IMR-90 (cell line): ENCODE results near the gene EPB41L4A. TPM values are rescaled to one million over a fixed set of nuclear protein-coding genes. Genes with fewer than 3 reads are reported as not detected.

Experiments
- ATAC-seq: fragments of 200-7000 bp; cut with Tn5 transposase; 2 replicates; pipeline ENCODE4 v1.9.1; 2020; ENCODE audit warnings: low read depth, mild to moderate bottlenecking, moderate library complexity
- BruUV-seq: library from RNA; stranded (reverse); fragments of 400-500 nt; replicated peaks from 2 replicates; lab custom pipeline; 2021; lab: Mats Ljungman, UMichigan
- CTCF ChIA-PET: fragments of 300-600 bp; formaldehyde crosslinking; extraction: SDS; loops from one replicate; lab custom pipeline; 2021; ENCODE audit warnings: antibody characterized with exemption; lab: Yijun Ruan, JAX
- POLR2A ChIA-PET: fragments of 300-600 bp; sonication (Branson Sonifier 250); formaldehyde crosslinking; loops from one replicate; lab custom pipeline; 2022; ENCODE audit warnings: antibody characterized with exemption; ENCODE audit not compliant: unreplicated experiment; lab: Charles Lee
- DNase-seq: peaks from one replicate; pipeline ENCODE4 v3.0.0; 2013
- H2AFZ ChIP-seq: replicated peaks from 2 replicates; pipeline ENCODE3; 2013; ENCODE audit warnings: low read length, mild to moderate bottlenecking; ENCODE audit not compliant: poor library complexity
- H2AK5ac ChIP-seq: 2 replicates; pipeline ENCODE4 v1.6.1; 2013; ENCODE audit warnings: low read depth, low read length, inconsistent platforms
- H2AK9ac ChIP-seq: replicated peaks from 2 replicates; pipeline ENCODE3; 2013; ENCODE audit warnings: mild to moderate bottlenecking, low read depth, low read length, moderate library complexity; ENCODE audit not compliant: poor library complexity
- H2BK120ac ChIP-seq: 2 replicates; pipeline ENCODE4 v1.6.1; 2013; ENCODE audit warnings: low read depth, low read length, inconsistent platforms
- H2BK15ac ChIP-seq: 3 replicates; pipeline ENCODE4 v1.6.1; 2013; ENCODE audit warnings: low read depth, low read length, inconsistent platforms
- H2BK20ac ChIP-seq: 2 replicates; pipeline ENCODE4 v1.6.1; 2013; ENCODE audit warnings: low read depth, mild to moderate bottlenecking, inconsistent platforms, low read length, moderate library complexity
- H2BK5ac ChIP-seq: 2 replicates; pipeline ENCODE4 v1.6.1; 2013; ENCODE audit warnings: mild to moderate bottlenecking, low read depth, low read length, inconsistent platforms; ENCODE audit not compliant: poor library complexity, severe bottlenecking
- H3K14ac ChIP-seq: replicated peaks from 2 replicates; pipeline ENCODE4 v1.6.1; 2013; ENCODE audit warnings: low read depth, low read length, inconsistent platforms
- H3K18ac ChIP-seq: 2 replicates; pipeline ENCODE4 v1.6.1; 2013; ENCODE audit warnings: low read depth, low read length, control low read depth
- H3K23ac ChIP-seq: 2 replicates; pipeline ENCODE4 v1.6.1; 2013; ENCODE audit warnings: low read depth, low read length, inconsistent platforms
- H3K27ac ChIP-seq: 2 replicates; pipeline ENCODE4 v1.5.1; 2013; ENCODE audit warnings: mild to moderate bottlenecking, control low read depth, low read length; ENCODE audit not compliant: insufficient read depth
- H3K27me3 ChIP-seq: 2 replicates; pipeline ENCODE4 v1.6.1; 2013; ENCODE audit warnings: low read length; ENCODE audit not compliant: control insufficient read depth, insufficient read depth
- H3K36me3 ChIP-seq: 2 replicates; pipeline ENCODE4 v1.6.1; 2013; ENCODE audit warnings: low read length, mixed read lengths; ENCODE audit not compliant: control insufficient read depth, insufficient read depth
- H3K4ac ChIP-seq: 2 replicates; pipeline ENCODE4 v1.6.1; 2013; ENCODE audit warnings: low read depth, low read length, inconsistent platforms
- H3K4me1 ChIP-seq: 2 replicates; pipeline ENCODE4 v1.6.1; 2013; ENCODE audit warnings: low read length, mixed read lengths; ENCODE audit not compliant: control insufficient read depth, insufficient read depth
- H3K4me2 ChIP-seq: 2 replicates; pipeline ENCODE4 v1.6.1; 2013; ENCODE audit warnings: low read depth, mild to moderate bottlenecking, control low read depth, low read length, moderate library complexity
- H3K4me3 ChIP-seq: 2 replicates; pipeline ENCODE4 v1.5.1; 2013; ENCODE audit warnings: low read depth, mild to moderate bottlenecking, control low read depth, low read length, moderate library complexity; ENCODE audit not compliant: insufficient read depth
- H3K56ac ChIP-seq: 2 replicates; pipeline ENCODE4 v1.6.1; 2013; ENCODE audit warnings: low read length, inconsistent platforms; ENCODE audit not compliant: insufficient read depth; ENCODE audit errors: extremely low read depth
- H3K79me1 ChIP-seq, 2 experiments: 2 replicates each; pipeline ENCODE4 v1.6.1; 2013; ENCODE audit warnings: low read length in 2 of 2, inconsistent platforms in 1 of 2, low read depth in 1 of 2
- H3K9ac ChIP-seq: 2 replicates; pipeline ENCODE4 v1.6.1; 2013; ENCODE audit warnings: low read depth, low read length, control low read depth
- H3K9me1 ChIP-seq: 2 replicates; pipeline ENCODE4 v1.6.1; 2013; ENCODE audit warnings: low read length, inconsistent platforms; ENCODE audit not compliant: insufficient read depth
- H3K9me3 ChIP-seq: 2 replicates; pipeline ENCODE4 v1.6.1; 2013; ENCODE audit warnings: low read length; ENCODE audit not compliant: control insufficient read depth, insufficient read depth
- H4K20me1 ChIP-seq: 2 replicates; pipeline ENCODE4 v1.6.1; 2013; ENCODE audit warnings: low read length, inconsistent platforms; ENCODE audit not compliant: insufficient read depth
- H4K5ac ChIP-seq: 2 replicates; pipeline ENCODE4 v1.6.1; 2013; ENCODE audit warnings: mild to moderate bottlenecking, low read depth, low read length, control low read depth
- H4K8ac ChIP-seq, 2 experiments: 2 replicates each; pipeline ENCODE4 v1.6.1; 2013; ENCODE audit warnings: low read depth in 2 of 2, low read length in 2 of 2, control low read depth in 1 of 2, inconsistent platforms in 1 of 2
- H4K91ac ChIP-seq: 2 replicates; pipeline ENCODE4 v1.6.1; 2013; ENCODE audit warnings: low read depth, low read length, inconsistent platforms; ENCODE audit not compliant: insufficient read depth
- BHLHE40 ChIP-seq: fragments of 150-350 bp; IDR thresholded peaks from 2 replicates; pipeline ENCODE4 v1.6.1; 2016; ENCODE audit warnings: mild to moderate bottlenecking, low read depth, low read length
- CEBPB ChIP-seq: IDR thresholded peaks from 2 replicates; pipeline ENCODE4 v1.6.1; 2012; ENCODE audit warnings: low read depth, low read length, improper control_type of control experiment
- CHD1 ChIP-seq: IDR thresholded peaks from 2 replicates; pipeline ENCODE4 v1.6.1; 2012; ENCODE audit warnings: low read depth, low read length, improper control_type of control experiment
- FOS ChIP-seq: fragments of 150-350 bp; IDR thresholded peaks from 2 replicates; pipeline ENCODE4 v1.6.1; 2016; ENCODE audit warnings: low read depth, low read length
- MAZ ChIP-seq: IDR thresholded peaks from 2 replicates; pipeline ENCODE4 v1.6.1; 2012; ENCODE audit warnings: low read depth, mild to moderate bottlenecking, low read length, improper control_type of control experiment, moderate library complexity, borderline replicate concordance
- NFE2L2 ChIP-seq: fragments of 150-350 bp; IDR thresholded peaks from 2 replicates; pipeline ENCODE4 v1.6.1; 2016; ENCODE audit warnings: low read depth, mild to moderate bottlenecking, low read length
- RAD21 ChIP-seq: IDR thresholded peaks from 2 replicates; pipeline ENCODE4 v1.6.1; 2012; ENCODE audit warnings: low read length, improper control_type of control experiment
- RCOR1 ChIP-seq: IDR thresholded peaks from 2 replicates; pipeline ENCODE4 v1.6.1; 2012; ENCODE audit warnings: mild to moderate bottlenecking, low read length, improper control_type of control experiment; ENCODE audit not compliant: insufficient replicate concordance
- RFX5 ChIP-seq: IDR thresholded peaks from 2 replicates; pipeline ENCODE4 v1.8.0; 2012; ENCODE audit warnings: low read depth, mild to moderate bottlenecking, low read length, moderate library complexity
- SMC3 ChIP-seq: fragments of 150-350 bp; IDR thresholded peaks from 2 replicates; pipeline ENCODE4 v1.6.1; 2016; ENCODE audit warnings: low read depth, mild to moderate bottlenecking, antibody characterized with exemption, low read length, moderate library complexity
- WGBS, 2 experiments: methylation state at CpG; one replicate each; pipeline versions ENCODE4 v1.1.5 to v1.1.7; 2013; ENCODE audit warnings: missing lambda C conversion rate in 2 of 2; ENCODE audit not compliant: insufficient read length in 1 of 2; ENCODE audit errors: extremely low coverage in 2 of 2; 5-methylcytosine and 5-hydroxymethylcytosine counted together
- dilution Hi-C: fragments of 300-500 bp; cut with HindIII; formaldehyde crosslinking; loops from one replicate; pipeline ENCODE4 v1.14.3; 2018; ENCODE audit warnings: low sequenced_read_pairs; ENCODE audit not compliant: unreplicated experiment
- in situ Hi-C: fragments of 300-500 bp; cut with MboI; formaldehyde crosslinking; loops from 3 replicates; pipeline ENCODE4 v1.14.3; 2019; ENCODE audit warnings: low sequenced_read_pairs, inconsistent platforms, mixed read lengths
- intact Hi-C: fragments of 100-400 bp; cut with micrococcal nuclease; formaldehyde crosslinking; loops from 2 replicates; pipeline ENCODE4 v1.10.0; 2022
- polyA plus RNA-seq, 3 experiments: library from polyadenylated mRNA; depleted of rRNA; stranded (reverse); fragments of >200 nt; gene quantifications; 2 replicates each; pipeline ENCODE4 v1.2.3, GENCODE V29; 2012; ENCODE audit warnings: low replicate concordance in 1 of 3
- total RNA-seq: library from RNA; depleted of rRNA; stranded (reverse); fragments of >200 nt; gene quantifications from 2 replicates; pipeline ENCODE4 v1.2.3, GENCODE V29; 2012
- TF ChIP-seq, protein P1 (sequence below): conservative IDR thresholded peaks from 2 replicates; pipeline ENCODE4 v1.5.1; 2012; ENCODE audit warnings: mild to moderate bottlenecking, low read depth, low read length, improper control_type of control experiment
- TF ChIP-seq, protein P2 (sequence below): fragments of 150-350 bp; IDR thresholded peaks from 2 replicates; pipeline ENCODE4 v1.6.1; 2017; ENCODE audit warnings: mild to moderate bottlenecking, antibody characterized with exemption, low read length, low read depth

EPB41L4A gene
- total and polyA plus RNA-seq, 2 of the 4 experiments (the other 2 are of a cell fraction), result under 0.01 to 0.02 TPM

DNA sequence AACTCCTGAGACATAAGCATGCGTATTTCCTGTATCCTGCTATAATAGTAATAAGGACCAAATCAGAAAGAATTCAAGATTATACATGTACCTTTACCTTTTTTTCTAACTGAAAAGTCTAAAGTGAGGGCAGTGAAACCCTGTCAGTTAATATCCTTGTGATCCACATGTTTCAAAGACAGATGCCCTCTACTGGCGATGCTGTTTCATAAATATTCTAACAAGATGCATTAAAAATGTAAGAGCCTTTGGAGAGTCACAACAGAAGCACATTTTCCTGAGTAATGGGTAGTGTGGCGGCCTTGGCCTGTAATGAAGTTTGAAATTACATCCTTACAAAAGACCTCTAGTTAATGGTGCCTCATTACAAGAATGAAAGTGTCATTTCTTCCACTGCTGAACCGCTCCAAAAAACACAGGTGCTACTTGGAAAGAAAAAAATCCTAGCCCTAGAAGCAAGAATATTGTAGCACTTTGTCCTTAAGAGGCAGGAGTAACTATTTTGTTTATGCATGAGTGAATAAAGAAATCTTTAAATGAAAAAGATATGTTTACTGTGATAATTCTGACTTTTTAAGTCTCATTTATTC is 232.6 kb downstream of the EPB41L4A start:
- dilution Hi-C loops (no loop called here), in situ Hi-C loops (no loop called here), intact Hi-C loops (no loop called here)
- H3K9me3 ChIP-seq, result no peaks in the 10 kb centered on the region
- H2AK5ac ChIP-seq, result no peak overlapping the region
- no peak overlapping the region for H3K14ac ChIP-seq
- no peak overlapping the region for H3K9ac ChIP-seq
- no peak overlapping the region for H2AFZ ChIP-seq
- TF ChIP-seq RAD21 (peak; percentile 33; the same call in 1 of the 2 replicates), CEBPB (no peak), NFE2L2 (no peak), BHLHE40 (no peak), MAZ (no peak), CHD1 (no peak), SMC3 (peak; percentile 38; the same call in 1 of the 2 replicates), RFX5 (no peak), RCOR1 (no peak), FOS (no peak)
- TF ChIP-seq, protein P1, sequence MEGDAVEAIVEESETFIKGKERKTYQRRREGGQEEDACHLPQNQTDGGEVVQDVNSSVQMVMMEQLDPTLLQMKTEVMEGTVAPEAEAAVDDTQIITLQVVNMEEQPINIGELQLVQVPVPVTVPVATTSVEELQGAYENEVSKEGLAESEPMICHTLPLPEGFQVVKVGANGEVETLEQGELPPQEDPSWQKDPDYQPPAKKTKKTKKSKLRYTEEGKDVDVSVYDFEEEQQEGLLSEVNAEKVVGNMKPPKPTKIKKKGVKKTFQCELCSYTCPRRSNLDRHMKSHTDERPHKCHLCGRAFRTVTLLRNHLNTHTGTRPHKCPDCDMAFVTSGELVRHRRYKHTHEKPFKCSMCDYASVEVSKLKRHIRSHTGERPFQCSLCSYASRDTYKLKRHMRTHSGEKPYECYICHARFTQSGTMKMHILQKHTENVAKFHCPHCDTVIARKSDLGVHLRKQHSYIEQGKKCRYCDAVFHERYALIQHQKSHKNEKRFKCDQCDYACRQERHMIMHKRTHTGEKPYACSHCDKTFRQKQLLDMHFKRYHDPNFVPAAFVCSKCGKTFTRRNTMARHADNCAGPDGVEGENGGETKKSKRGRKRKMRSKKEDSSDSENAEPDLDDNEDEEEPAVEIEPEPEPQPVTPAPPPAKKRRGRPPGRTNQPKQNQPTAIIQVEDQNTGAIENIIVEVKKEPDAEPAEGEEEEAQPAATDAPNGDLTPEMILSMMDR, result peak; percentile 55
- TF ChIP-seq, protein P2, sequence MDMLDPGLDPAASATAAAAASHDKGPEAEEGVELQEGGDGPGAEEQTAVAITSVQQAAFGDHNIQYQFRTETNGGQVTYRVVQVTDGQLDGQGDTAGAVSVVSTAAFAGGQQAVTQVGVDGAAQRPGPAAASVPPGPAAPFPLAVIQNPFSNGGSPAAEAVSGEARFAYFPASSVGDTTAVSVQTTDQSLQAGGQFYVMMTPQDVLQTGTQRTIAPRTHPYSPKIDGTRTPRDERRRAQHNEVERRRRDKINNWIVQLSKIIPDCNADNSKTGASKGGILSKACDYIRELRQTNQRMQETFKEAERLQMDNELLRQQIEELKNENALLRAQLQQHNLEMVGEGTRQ, result no peak
- H3K4ac ChIP-seq, result no peak overlapping the region
- H3K18ac ChIP-seq, result no peak overlapping the region
- no TSS peak for BruUV-seq
- H2BK15ac ChIP-seq, result no peak overlapping the region
- no peaks in the 10 kb centered on the region for H3K36me3 ChIP-seq
- no peak overlapping the region for H4K8ac ChIP-seq
- H3K9me1 ChIP-seq, result no peaks in the 10 kb centered on the region
- H3K56ac ChIP-seq, result no peak overlapping the region
- peaks cover 16% of the 10 kb centered on the region for H3K27me3 ChIP-seq
- H4K91ac ChIP-seq, result no peak overlapping the region
- H3K4me2 ChIP-seq, result no peak overlapping the region
- ATAC-seq (peak; percentile 67), DNase-seq (peak; percentile 53)
- ChIA-PET POLR2A (no interaction called here), CTCF (interaction anchor here (1.0 to 1.1 kb wide), 2 partner anchors 8 to 11 kb away, joined by 3 to 5 read pairs; no protein-coding TSS in a partner anchor)
- H3K4me3 ChIP-seq, result no peak overlapping the region
- no peak overlapping the region for H2AK9ac ChIP-seq
- H3K23ac ChIP-seq, result no peak overlapping the region
- H4K20me1 ChIP-seq, result no peaks in the 10 kb centered on the region
- no CpG with 5 or more reads among the region's 4 CpGs for WGBS, 2 experiments
- H3K27ac ChIP-seq, result no peak overlapping the region
- H2BK120ac ChIP-seq, result no peak overlapping the region
- no peak overlapping the region for H2BK20ac ChIP-seq
- no peak overlapping the region for H2BK5ac ChIP-seq
- no peaks in the 10 kb centered on the region for H3K79me1 ChIP-seq
- H3K4me1 ChIP-seq, result no peaks in the 10 kb centered on the region
- H4K5ac ChIP-seq, result no peak overlapping the region
